Anterior cingulate cortex (tissue), 58 donors: ENCODE results near the gene NDUFB10.
"Not testable (repeated sequence)": the region's sequence is repeated elsewhere in the genome, so short reads cannot be mapped to it uniquely, and the experiment has no call there.

ENCODE experiments used
- DNase-seq, 58 donors: peaks; one replicate each; lab custom pipeline; 2025; lab: John Stamatoyannopoulos, UW

NDUFB10 gene

GRCh38 chr16:1959269-1960039 lies at the start of gene NDUFB10:
TSS of gene NDUFB10 (plus strand) at chr16:1959538. CDS start at chr16:1959625, 87 bp downstream.
- DNase-seq = peak; percentile 20 to 92 (median 82)

GRCh38 chr16:1909561-1910231 lies 49.6 kb upstream of the NDUFB10 start:
- DNase-seq = no peak

GRCh38 chr16:1911467-1912214 lies 47.7 kb upstream of the NDUFB10 start:
- no peak for DNase-seq

DNA sequence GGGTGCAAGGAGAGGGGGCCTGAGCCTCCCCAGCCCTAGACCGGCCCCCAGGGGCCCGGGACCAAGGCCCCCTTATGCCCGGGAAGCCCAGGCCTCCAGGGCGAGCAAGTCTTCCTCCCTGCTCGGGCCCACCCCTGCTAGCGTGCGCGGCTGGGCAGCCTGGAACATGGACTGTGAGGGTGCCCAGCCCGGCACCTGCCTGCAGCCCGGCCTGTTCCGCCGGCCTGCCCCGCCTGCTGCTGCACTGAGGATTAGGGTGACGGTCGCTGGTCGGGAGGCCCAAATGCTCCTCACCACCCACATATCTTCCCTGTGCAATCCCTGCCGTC lies 47.2 kb upstream of the NDUFB10 start:
- DNase-seq = no peak

GRCh38 chr16:1913327-1914083 lies 45.8 kb upstream of the NDUFB10 start:
- DNase-seq = no peak

DNA sequence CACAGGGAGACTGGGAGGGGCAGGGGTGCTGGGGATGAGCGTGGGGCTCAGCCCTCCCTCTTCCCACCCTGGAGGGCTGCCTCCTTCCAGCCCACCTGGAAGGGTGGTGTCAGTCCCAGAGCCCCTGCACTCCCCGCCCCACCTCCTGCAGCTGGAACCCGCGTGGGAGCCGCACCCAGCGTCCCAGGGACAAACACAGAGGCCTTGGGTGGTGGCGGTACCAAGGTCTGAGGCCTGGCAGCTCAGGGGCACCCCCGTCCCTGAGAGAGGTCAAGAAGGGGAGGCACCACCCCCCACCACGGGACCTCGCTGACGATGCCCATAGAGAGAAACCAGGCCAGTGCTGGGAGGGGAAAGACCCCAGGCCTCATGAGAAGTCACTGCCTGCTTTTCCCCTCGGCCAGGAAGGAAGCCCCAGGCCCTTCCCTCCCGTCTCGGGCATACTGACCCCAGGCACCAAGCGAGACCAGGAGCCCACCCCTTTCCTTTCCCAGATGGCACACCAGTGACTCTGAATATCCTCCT lies 45.2 kb upstream of the NDUFB10 start:
- DNase-seq = no peak

GRCh38 chr16:1914988-1915387 lies 44.4 kb upstream of the NDUFB10 start:
- DNase-seq = no peak

DNA sequence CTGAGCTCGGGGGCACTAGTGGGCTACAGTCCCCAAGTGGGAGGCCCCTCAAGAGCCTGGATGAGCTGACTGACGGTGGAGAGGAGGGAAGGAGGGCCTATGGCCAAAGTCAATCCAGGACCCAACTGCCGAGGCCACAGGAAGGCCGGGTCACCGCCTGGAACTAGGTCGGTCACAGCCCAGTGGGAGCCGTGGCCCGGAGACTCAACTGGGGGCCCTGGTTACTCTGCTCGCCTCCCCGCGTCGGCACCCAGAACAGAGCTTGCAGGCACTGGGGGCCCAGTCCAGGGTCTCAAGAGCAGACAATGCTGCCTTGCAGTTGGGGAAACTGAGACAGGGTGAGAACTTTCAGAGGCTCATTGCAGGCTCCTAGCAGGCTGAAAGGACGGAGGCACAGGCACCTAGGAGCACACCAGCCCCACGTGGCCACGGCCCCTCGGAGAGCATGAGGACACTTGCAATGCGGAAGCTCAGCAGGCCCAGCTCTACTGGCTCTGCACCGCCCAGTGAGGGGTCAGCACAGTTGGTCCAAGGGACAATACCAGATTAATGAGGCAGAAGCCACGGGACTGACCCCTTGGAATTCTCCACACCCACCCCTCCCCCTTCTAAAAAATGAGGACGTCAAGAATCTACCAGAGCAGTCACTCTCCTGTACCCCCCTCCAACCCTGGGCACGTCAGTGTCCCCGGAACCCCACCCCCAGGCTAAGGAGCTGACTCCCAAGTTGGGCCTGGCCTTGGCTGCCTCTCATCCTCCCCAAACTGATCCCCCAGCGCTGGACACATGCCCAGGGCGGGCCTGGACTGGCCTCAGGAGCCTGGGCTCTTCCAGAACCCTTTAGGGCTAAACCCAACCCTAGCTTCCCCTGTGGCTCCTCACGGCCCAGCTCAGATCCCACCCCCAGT lies 43.4 kb upstream of the NDUFB10 start:
- no peak for DNase-seq

DNA sequence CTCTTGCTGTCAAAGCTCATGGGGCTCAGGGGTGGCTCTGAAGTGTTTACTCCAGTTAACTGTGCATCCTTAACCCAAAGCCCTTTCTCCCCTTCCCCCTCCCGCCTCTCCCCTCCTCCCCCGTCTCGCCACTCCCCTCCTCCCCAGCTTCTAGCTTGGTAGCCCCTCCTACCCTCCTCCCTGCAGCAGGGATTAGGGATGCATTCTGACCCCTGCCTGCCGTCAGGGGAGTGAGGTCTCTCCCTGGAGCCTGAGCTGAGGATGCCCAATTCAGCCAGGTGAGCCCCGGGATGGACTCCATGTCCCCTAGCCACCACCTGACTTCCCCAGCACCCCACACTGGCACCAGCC lies 42.7 kb upstream of the NDUFB10 start:
- no peak for DNase-seq

- no peak for DNase-seq
Observed at GRCh38 chr16:1917056-1917664, 42.2 kb upstream of the NDUFB10 start.

DNA sequence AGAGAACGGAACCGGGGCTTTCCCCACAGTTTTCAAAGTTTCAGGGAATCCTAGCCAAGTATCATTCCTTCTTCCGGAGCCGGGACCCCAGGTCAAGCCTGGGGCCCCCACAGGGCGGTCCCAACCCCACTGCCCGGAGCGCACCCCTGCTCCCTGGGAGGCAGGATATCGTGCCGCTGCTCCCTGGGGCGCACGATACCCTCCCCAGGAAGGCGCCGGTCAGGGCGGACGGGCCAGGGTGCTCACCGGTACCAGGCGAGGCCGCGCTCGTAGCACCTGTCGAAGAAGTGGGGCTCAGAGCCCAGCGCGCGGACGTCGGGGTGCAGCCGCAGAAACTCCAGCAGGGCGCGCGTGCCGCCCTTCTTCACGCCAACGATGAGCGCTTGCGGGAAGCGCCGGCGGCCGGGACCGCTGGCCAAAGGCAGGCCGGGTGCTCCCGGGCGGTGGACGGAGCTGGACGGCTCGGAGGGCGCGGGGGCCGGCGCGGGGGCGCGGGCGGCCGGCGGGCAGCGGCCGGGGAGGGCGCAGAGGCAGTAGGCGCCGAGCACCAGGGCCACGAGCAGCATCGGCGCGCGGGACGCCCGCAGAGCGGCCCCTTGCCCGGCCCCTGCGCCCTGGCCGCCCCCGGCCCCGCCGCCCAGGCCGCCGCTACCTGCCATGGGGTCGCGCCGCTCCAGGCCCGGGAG lies 41.5 kb upstream of the NDUFB10 start:
- no peak for DNase-seq

- no peak for DNase-seq
Observed at GRCh38 chr16:1918351-1919326, 40.7 kb upstream of the NDUFB10 start, which contains the start of gene HS3ST6. TSS of gene HS3ST6 (minus strand) at chr16:1918415. CDS start at chr16:1918323, 92 bp downstream.

DNA sequence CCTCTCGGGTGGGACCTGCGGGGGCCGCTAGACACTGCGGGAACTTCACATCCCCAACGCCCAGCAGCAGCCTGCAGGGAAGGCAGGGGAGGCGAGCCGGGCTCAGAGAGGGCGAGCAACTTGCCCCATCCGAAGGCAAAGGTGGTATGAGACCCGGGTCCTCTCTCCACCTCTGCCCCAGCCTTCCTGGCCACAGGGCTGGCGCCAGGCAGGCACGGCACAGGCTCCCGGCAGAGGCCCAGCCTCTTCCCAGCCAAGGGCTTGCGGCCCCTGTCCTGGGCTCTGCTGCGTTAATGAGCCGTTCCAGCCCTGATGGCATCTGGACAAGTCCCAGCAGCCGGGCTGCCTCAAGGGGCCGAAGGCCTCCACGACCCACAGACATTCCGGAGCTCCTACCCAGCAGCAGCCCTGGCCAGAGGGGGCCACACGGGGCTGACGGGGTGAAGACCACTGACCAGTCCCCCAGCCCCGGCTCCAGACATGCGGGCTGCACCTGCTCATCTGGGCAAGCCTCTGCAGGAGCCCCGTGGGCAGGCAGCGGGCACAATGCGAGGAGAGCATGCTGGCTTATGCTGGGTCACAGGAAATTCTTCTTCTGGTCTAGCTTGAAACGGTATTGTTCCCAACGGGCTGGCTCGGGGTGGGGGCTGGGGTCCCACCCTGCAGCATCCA lies 39.9 kb upstream of the NDUFB10 start:
- no peak for DNase-seq

- DNase-seq = not testable (repeated sequence)
Observed at GRCh38 chr16:1920122-1920521, 39.2 kb upstream of the NDUFB10 start.

DNA sequence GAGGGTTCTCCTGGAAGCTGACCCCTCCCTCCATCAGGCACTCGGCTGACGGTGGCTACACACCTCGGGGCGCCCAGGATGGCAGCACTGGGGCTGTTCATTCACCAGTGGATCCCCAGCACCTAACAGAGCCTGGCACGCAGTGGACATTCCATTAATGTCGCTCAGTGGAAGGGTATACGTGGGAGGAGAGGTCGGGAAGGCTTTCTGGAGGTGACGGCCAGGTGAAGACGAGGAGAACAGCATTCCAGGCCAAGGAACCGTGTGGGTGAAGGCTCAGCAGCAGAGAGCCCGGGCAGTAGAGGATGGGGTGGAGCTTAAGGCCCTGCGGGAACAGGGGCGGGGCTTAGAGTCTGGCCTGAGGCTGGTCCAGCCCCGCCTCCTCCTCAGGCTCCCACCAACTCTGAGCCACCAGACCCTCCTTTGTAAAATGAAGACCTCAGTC lies 38.6 kb upstream of the NDUFB10 start:
- DNase-seq = no peak

- DNase-seq = no peak
Observed at GRCh38 chr16:1922357-1922756, 37.0 kb upstream of the NDUFB10 start.
